Adrenal gland (tissue), 12 donors: ENCODE results near the gene GPAT2. TPM values are rescaled to one million over a fixed set of nuclear protein-coding genes. Genes with fewer than 3 reads are reported as not detected.
A peak's percentile ranks its signal among the peaks of the same experiment; 100 is the strongest.
"Not testable (repeated sequence)": the region's sequence is repeated elsewhere in the genome, so short reads cannot be mapped to it uniquely, and the experiment has no call there.

Experiments used
- DNase-seq, 7 donors: peaks; one replicate each; pipeline ENCODE4 v3.0.0-alpha.2; 2019 to 2020
- H3K27ac ChIP-seq, 5 donors: fragments of 200-600 bp; sonication (generic) in 4 of 5; 1 replicate in 3 of 5; 2 replicates in 2 of 5; pipeline versions ENCODE4 v1.5.1 to v1.8.0; 2016 to 2020; ENCODE audit warnings: mild to moderate bottlenecking in 1 of 5
- H3K27me3 ChIP-seq: fragments of 200-600 bp; 2 replicates; pipeline ENCODE4 v1.8.0; 2021
- H3K36me3 ChIP-seq, 2 donors: fragments of 200-600 bp; replicated peaks in 1 of 2; 1 replicate in 1 of 2; 2 replicates in 1 of 2; pipeline versions ENCODE4 v1.5.1 to v1.8.0; 2018 to 2022
- H3K4me1 ChIP-seq, 2 donors: fragments of 200-600 bp; replicated peaks in 1 of 2; 1 replicate in 1 of 2; 2 replicates in 1 of 2; pipeline versions ENCODE4 v1.5.1 to v1.8.0; 2018 to 2021
- H3K4me3 ChIP-seq, 4 donors: fragments of 200-600 bp; sonication (generic) in 3 of 4; one replicate each; pipeline ENCODE4 v1.5.1; 2016 to 2018
- H3K9me3 ChIP-seq, 3 donors: fragments of 200-600 bp; sonication (generic) in 1 of 3; replicated peaks in 1 of 3; 1 replicate in 2 of 3; 2 replicates in 1 of 3; pipeline versions ENCODE4 v1.5.1 to v1.8.0; 2016 to 2021
- POLR2A ChIP-seq, 2 donors: fragments of 450-650 bp; IDR thresholded peaks; one replicate each; pipeline ENCODE4 v1.6.1; 2017; ENCODE audit warnings: antibody characterized with exemption in 2 of 2, mild to moderate bottlenecking in 2 of 2, moderate library complexity in 1 of 2
- WGBS, 4 donors: extraction: QIAGEN DNeasy Blood & Tissue Kit in 2 of 4; methylation state at CpG; one replicate each; pipeline versions ENCODE4 v1.1.5 to v1.1.7; 2013 to 2017; 5-methylcytosine and 5-hydroxymethylcytosine counted together
- intact Hi-C, 2 donors: fragments of 100-400 bp; cut with DNase I; formaldehyde crosslinking; loops; one replicate each; pipeline versions ENCODE4 v1.14.1 to v1.15.0; 2022 to 2023
- polyA plus RNA-seq, 3 donors: library from polyadenylated mRNA; stranded (reverse); fragments of 200-250 nt in 2 of 3; fragments of 350-450 nt in 1 of 3; fragmentation: Illumina TruSeq in 1 of 3; extraction: RNeasy Lipid Tissue Mini Kit (QIAGEN cat#74804) in 1 of 3; gene quantifications; one replicate each; pipeline ENCODE4 v1.2.3, GENCODE V29; 2013 to 2014
- total RNA-seq, 9 donors: library from RNA; depleted of rRNA in 4 of 9; stranded (reverse); fragments of >200 nt in 4 of 9; fragments of 120-200 nt in 1 of 9; fragmentation: NEBNext Ultra II Directional in 1 of 9; extraction: Animal tissue kit (Norgen Biotek cat#: 25700) in 1 of 9; gene quantifications; one replicate each; pipeline versions ENCODE4 v1.1.0 to v1.2.4, GENCODE V29; 2013 to 2023
- TF ChIP-seq, protein P1 (sequence below), 6 experiments: fragments of 450-650 bp in 4 of 6; fragments of 200-600 bp in 2 of 6; sonication (generic) in 1 of 6; IDR thresholded peaks; 1 replicate in 5 of 6; 2 replicates in 1 of 6; pipeline versions ENCODE4 v1.5.1 to v1.8.0; 2016 to 2021; ENCODE audit warnings: antibody characterized with exemption in 6 of 6, mild to moderate bottlenecking in 2 of 6, moderate library complexity in 1 of 6
- donor health status: healthy with polysubstance abuse.
- donor health status: Bipolar disorder and iron deficiency.
- donor health status: DM: yes; HTN: yes; CAD: no.
- donor health status: DM: no; HTN: no; CAD: no.
- donor health status: DM: no; HTN: no; CAD: no.
- donor health status: DM: yes; HTN: yes; CAD: no.

Gene GPAT2
- total and polyA plus RNA-seq, 12 donors: 0.30 to 3.3 (median 1.3) TPM

GRCh38 chr2:96011129-96011455 is 23.6 kb downstream of the GPAT2 start:
- TF ChIP-seq, protein P1, sequence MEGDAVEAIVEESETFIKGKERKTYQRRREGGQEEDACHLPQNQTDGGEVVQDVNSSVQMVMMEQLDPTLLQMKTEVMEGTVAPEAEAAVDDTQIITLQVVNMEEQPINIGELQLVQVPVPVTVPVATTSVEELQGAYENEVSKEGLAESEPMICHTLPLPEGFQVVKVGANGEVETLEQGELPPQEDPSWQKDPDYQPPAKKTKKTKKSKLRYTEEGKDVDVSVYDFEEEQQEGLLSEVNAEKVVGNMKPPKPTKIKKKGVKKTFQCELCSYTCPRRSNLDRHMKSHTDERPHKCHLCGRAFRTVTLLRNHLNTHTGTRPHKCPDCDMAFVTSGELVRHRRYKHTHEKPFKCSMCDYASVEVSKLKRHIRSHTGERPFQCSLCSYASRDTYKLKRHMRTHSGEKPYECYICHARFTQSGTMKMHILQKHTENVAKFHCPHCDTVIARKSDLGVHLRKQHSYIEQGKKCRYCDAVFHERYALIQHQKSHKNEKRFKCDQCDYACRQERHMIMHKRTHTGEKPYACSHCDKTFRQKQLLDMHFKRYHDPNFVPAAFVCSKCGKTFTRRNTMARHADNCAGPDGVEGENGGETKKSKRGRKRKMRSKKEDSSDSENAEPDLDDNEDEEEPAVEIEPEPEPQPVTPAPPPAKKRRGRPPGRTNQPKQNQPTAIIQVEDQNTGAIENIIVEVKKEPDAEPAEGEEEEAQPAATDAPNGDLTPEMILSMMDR (IDR thresholded peaks at IDR 0.05): peak in 1 of 6 experiments; percentile 14
- not testable (repeated sequence) for H3K4me3 ChIP-seq, H3K27me3 ChIP-seq

DNA sequence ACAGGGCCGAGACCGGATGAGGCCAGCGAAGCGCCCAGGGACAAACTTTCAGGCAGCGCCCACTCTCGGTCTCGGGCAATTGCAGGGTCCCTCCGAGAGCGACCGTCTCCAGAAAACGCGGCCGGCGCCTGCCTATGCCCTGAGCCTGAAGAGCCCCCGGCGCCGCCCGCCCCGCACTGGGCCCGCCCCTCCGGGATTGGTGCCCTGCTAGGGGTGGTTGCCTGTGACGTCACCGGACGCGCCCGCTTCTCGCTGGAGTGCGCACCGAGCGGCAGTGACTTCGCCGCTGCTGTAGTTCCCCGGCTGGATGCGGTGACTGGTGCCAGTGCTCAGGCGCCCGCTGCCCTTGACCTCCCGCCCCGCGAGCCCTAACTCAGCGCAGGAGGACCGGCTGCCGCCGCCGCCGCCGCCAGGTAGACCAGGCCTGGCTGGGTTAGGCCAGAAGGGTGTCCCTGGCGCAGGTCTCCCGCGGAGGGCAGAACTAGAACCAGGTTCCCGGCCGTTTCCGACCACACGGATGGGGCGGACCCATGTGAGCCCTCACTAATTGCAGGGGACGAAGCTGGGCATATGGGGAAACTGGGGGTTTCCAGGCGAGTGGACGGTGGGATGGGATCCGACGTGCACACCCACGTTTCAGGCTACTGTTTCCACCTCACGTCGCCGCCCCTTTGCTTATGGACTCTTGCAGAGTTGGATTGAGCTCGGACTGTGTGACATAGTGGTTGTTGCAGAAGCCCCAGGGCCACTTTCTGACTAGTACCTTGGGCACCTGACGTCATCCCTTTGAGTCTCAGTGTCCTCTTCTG is 24.2 kb downstream of the GPAT2 start:
- intact Hi-C loops, H3K9me3 ChIP-seq, H3K36me3 ChIP-seq, H3K4me1 ChIP-seq, H3K27me3 ChIP-seq: not testable (repeated sequence)
- peak; percentile 89 to 97 (median 95) for DNase-seq
- Histone ChIP-seq H3K27ac (peak overlapping the region in 3 of 5 donors; percentile 32 to 66 (median 61)), H3K4me3 (peak overlapping the region in 2 of 4 donors; percentile 34 to 64)
- TF ChIP-seq POLR2A (IDR thresholded peaks at IDR 0.05): peak in 1 of 2 donors; percentile 33
- WGBS, 4 donors: 0 to 1% (median 0%) methylated on average over 1 to 33 of the region's 65 CpGs

More at GRCh38 chr2:96011129-96011455, 23.6 kb downstream of the GPAT2 start:
- intact Hi-C loops, H3K36me3 ChIP-seq, H3K4me1 ChIP-seq, H3K9me3 ChIP-seq, H3K27ac ChIP-seq: not testable (repeated sequence)
- peak in 1 of 7 donors; percentile 58 for DNase-seq
- WGBS, 4 donors: 40 to 76% (median 64%) methylated on average over 1 to 4 of the region's 4 CpGs

GRCh38 chr2:96009833-96010232 is 24.9 kb downstream of the GPAT2 start:
- DNase-seq, H3K9me3 ChIP-seq, H3K4me1 ChIP-seq, H3K27me3 ChIP-seq, H3K36me3 ChIP-seq, intact Hi-C loops: not testable (repeated sequence)
- WGBS, 4 donors: 26 to 44% (median 29%) methylated on average over 7 to 10 of the region's 10 CpGs
- H3K27ac ChIP-seq: peak overlapping the region in 3 of 5 donors; percentile 32 to 66 (median 61)
- peak overlapping the region in 2 of 4 donors; percentile 34 to 64 for H3K4me3 ChIP-seq

GRCh38 chr2:96008051-96008450 is 26.7 kb downstream of the GPAT2 start:
- intact Hi-C loops, H3K27ac ChIP-seq, H3K4me1 ChIP-seq, H3K4me3 ChIP-seq, H3K27me3 ChIP-seq, H3K36me3 ChIP-seq, H3K9me3 ChIP-seq, DNase-seq: not testable (repeated sequence)
- 76 to 86% (median 77%) methylated on average over 6 of the region's 6 CpGs for WGBS, 4 donors

- H3K9me3 ChIP-seq, intact Hi-C loops, H3K4me3 ChIP-seq, H3K4me1 ChIP-seq, DNase-seq, H3K27ac ChIP-seq, H3K36me3 ChIP-seq, H3K27me3 ChIP-seq: not testable (repeated sequence)
- WGBS, 4 donors: 73 to 86% (median 79%) methylated on average over 5 of the region's 5 CpGs
Measured at GRCh38 chr2:96006248-96006647, 28.5 kb downstream of the GPAT2 start.

GRCh38 chr2:95992520-95993272 is 42.0 kb downstream of the GPAT2 start:
- H3K9me3 ChIP-seq, H3K4me1 ChIP-seq, H3K36me3 ChIP-seq, H3K27me3 ChIP-seq, intact Hi-C loops: not testable (repeated sequence)
- DNase-seq: peak; percentile 60 to 91 (median 80)
- Histone ChIP-seq H3K4me3 (peak overlapping the region in 2 of 4 donors; percentile 32 to 69), H3K27ac (peak overlapping the region; percentile 49 to 94 (median 74))
- peak in 1 of 2 donors; percentile 20 for TF ChIP-seq POLR2A (IDR thresholded peaks at IDR 0.05)
- TF ChIP-seq, protein P1 (IDR thresholded peaks at IDR 0.05): peak; percentile 84 to 99 (median 98)
- 4 to 12% (median 8%) methylated on average over 11 to 34 of the region's 34 CpGs for WGBS, 4 donors

DNA sequence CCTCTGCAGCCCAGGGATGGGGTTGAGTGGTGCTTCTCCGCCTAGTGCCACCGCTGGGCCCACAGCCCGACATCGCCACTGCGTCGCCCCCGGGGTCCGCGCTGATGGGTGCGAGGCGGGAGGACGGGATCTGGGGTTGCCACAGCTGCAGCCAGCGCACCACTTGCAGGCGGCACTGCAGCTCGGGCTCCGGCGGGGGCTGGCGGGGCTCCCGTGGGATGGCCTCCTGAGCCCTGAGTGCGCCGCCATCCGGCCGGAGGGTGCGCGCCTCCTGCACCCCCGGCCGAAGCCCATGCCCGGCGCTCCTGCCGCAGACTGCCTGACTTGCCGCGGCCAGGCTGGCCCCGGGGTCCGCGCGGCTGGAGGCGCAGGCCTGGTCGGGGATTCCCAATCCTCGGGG is 42.6 kb downstream of the GPAT2 start:
- H3K36me3 ChIP-seq, intact Hi-C loops, H3K9me3 ChIP-seq, H3K4me1 ChIP-seq, H3K27me3 ChIP-seq: not testable (repeated sequence)
- WGBS, 4 donors: 0% methylated on average over 10 to 12 of the region's 39 CpGs; no CpG with 5 or more reads in 2 of the 4 donors
- Histone ChIP-seq H3K27ac (peak overlapping the region in 4 of 5 donors; percentile 50 to 94 (median 82)), H3K4me3 (peak overlapping the region in 2 of 4 donors; percentile 32 to 69)
- DNase-seq: peak in 2 of 7 donors; percentile 26 to 28
